K562 (cell line): ENCODE results near the gene FAM83D. TPM values are rescaled to one million over a fixed set of nuclear protein-coding genes. Genes with fewer than 3 reads are reported as not detected.

Source experiments
- FOSL1 ChIP-seq: fragments of 200-800 bp; sonication (Bioruptor generic); conservative IDR thresholded peaks from 2 replicates; pipeline ENCODE4 v1.6.1; 2016; ENCODE audit warnings: missing genetic modification characterization, missing compliant biosample characterization
- FOXJ2 ChIP-seq: fragments of 200-800 bp; sonication (Bioruptor generic); IDR thresholded peaks from 2 replicates; pipeline ENCODE4 v1.6.1; 2016; ENCODE audit warnings: missing genetic modification characterization, missing compliant biosample characterization
- GATAD2B ChIP-seq: fragments of 450-650 bp; IDR thresholded peaks from 2 replicates; pipeline ENCODE4 v1.6.1; 2017; ENCODE audit warnings: mild to moderate bottlenecking, borderline replicate concordance
- HMG20B ChIP-seq: fragments of 250-450 bp; sonication (Bioruptor Pico); IDR thresholded peaks from 2 replicates; pipeline ENCODE4 v1.5.0; 2021; ENCODE audit warnings: mild to moderate bottlenecking
- NFE2 ChIP-seq: IDR thresholded peaks from 2 replicates; pipeline ENCODE4 v1.6.1; 2014; ENCODE audit warnings: antibody characterized with exemption, low read depth
- NRF1 ChIP-seq, 2 experiments: fragments of 450-650 bp; IDR thresholded peaks in 1 of 2; conservative IDR thresholded peaks in 1 of 2; 2 replicates each; pipeline ENCODE4 v1.6.1; 2014; ENCODE audit warnings: mild to moderate bottlenecking in 2 of 2
- RBM39 ChIP-seq: fragments of 200-400 bp; formaldehyde crosslinking; optimal IDR thresholded peaks from 2 replicates; pipeline ENCODE3; 2018; ENCODE audit warnings: low read depth, low read length
- SRSF9 ChIP-seq: fragments of 200-400 bp; formaldehyde crosslinking; IDR thresholded peaks from 2 replicates; pipeline ENCODE4 v1.6.1; 2017; ENCODE audit warnings: low read depth, low read length, borderline replicate concordance
- STAT5B ChIP-seq: fragments of 250-450 bp; sonication (Bioruptor Pico); IDR thresholded peaks from 2 replicates; pipeline ENCODE4 v1.8.0; 2021; ENCODE audit warnings: mild to moderate bottlenecking, inconsistent platforms
- TAL1 ChIP-seq: fragments of 450-650 bp; IDR thresholded peaks from 2 replicates; pipeline ENCODE4 v1.6.1; 2016; ENCODE audit warnings: mild to moderate bottlenecking
- ZNF239 ChIP-seq: fragments of 250-450 bp; sonication (Bioruptor Pico); IDR thresholded peaks from 2 replicates; pipeline ENCODE4 v1.4.0; 2020; ENCODE audit warnings: mild to moderate bottlenecking
- ZNF282 ChIP-seq: sonication (generic); formaldehyde crosslinking; IDR thresholded peaks from 2 replicates; pipeline ENCODE4 v1.8.1; 2023; ENCODE audit warnings: missing genetic modification reagents
- ZNF41 ChIP-seq: fragments of 250-450 bp; sonication (Bioruptor Pico); conservative IDR thresholded peaks from 2 replicates; pipeline ENCODE4 v1.4.0; 2020; ENCODE audit warnings: mild to moderate bottlenecking
- ZNF583 ChIP-seq: fragments of 250-450 bp; sonication (Bioruptor Pico); IDR thresholded peaks from 2 replicates; pipeline ENCODE4 v1.4.0; 2020
- ZNF76 ChIP-seq: fragments of 250-450 bp; sonication (Bioruptor Pico); IDR thresholded peaks from 2 replicates; pipeline ENCODE4 v1.4.0; 2020; ENCODE audit warnings: mild to moderate bottlenecking, moderate library complexity, borderline replicate concordance
- polyA plus RNA-seq, 8 experiments: library from polyadenylated mRNA; depleted of rRNA in 4 of 8; stranded (reverse) in 5 of 8; unstranded in 3 of 8; fragments of >200 nt; fragmentation: Nextera tagmentation in 2 of 8; fragmentation: Illumina TruSeq in 1 of 8; extraction: Ambion mirVana in 2 of 8; extraction: Trizol in 1 of 8; gene quantifications; 2 replicates each; pipeline versions ENCODE4 v1.2.1 to v1.2.3, GENCODE V29; 2011 to 2014; ENCODE audit warnings: inconsistent platforms in 1 of 8, missing spikeins in 1 of 8
- total RNA-seq, 7 experiments: library from RNA; depleted of rRNA in 6 of 7; stranded (reverse); fragments of >200 nt in 6 of 7; fragmentation: Illumina TruSeq in 2 of 7; extraction: Trizol in 2 of 7; gene quantifications; 2 replicates each; pipeline versions ENCODE4 v1.2.1 to v1.2.3, GENCODE V29; 2011 to 2021; ENCODE audit warnings: low replicate concordance in 1 of 7
- TF ChIP-seq, protein P1 (sequence below): sonication (generic); formaldehyde crosslinking; IDR thresholded peaks from 2 replicates; pipeline ENCODE4 v1.8.0; 2022; ENCODE audit warnings: missing genetic modification reagents, mild to moderate bottlenecking, borderline replicate concordance
- TF ChIP-seq, protein P2 (sequence below): fragments of 450-650 bp; formaldehyde crosslinking; conservative IDR thresholded peaks from 2 replicates; pipeline ENCODE4 v1.4.0; 2022; ENCODE audit warnings: mild to moderate bottlenecking, missing genetic modification characterization
- TF ChIP-seq, protein P3 (sequence below): fragments of 450-650 bp; IDR thresholded peaks from 2 replicates; pipeline ENCODE4 v1.6.1; 2016; ENCODE audit warnings: low read depth

FAM83D gene
- total and polyA plus RNA-seq, 9 of the 15 experiments (the other 6 are each of a cell fraction or from before 2014, with no cell fraction given), result 8.2 to 66.1 (median 43.5) TPM

DNA sequence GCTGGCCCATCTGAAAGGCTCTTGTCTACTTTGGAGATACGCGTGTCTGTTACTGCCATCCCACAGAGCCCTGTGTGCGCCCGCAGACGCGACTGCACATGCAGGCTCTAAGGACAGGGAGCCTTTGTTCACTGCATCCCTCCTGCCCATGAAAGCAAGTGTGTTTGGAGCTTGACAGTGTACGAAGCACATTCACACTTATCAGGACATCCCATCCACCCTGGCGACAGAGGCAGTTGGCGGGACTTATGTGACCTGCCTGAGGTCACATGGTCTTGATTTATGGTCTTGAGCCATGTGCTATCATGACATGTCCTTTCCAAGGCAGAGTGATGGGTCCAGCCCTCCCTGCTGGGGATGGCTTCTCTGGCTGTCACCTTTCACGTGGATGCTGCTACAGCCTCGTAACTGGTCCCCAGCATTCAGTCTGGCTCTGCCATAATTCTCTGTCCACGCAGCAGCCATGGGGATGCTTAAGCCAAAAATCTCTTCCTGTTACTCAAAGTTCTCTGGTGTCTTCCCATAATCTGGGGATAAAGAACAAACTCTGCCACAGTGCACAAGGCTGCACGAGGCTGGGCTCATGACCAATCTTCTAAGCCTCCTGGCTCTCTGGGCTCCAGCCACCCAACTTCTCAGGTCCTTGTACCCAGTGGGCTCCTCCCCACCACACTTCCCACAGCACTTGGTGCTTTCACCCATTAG, 36.3 kb upstream of the FAM83D start (continued):
- TF ChIP-seq, protein P1, sequence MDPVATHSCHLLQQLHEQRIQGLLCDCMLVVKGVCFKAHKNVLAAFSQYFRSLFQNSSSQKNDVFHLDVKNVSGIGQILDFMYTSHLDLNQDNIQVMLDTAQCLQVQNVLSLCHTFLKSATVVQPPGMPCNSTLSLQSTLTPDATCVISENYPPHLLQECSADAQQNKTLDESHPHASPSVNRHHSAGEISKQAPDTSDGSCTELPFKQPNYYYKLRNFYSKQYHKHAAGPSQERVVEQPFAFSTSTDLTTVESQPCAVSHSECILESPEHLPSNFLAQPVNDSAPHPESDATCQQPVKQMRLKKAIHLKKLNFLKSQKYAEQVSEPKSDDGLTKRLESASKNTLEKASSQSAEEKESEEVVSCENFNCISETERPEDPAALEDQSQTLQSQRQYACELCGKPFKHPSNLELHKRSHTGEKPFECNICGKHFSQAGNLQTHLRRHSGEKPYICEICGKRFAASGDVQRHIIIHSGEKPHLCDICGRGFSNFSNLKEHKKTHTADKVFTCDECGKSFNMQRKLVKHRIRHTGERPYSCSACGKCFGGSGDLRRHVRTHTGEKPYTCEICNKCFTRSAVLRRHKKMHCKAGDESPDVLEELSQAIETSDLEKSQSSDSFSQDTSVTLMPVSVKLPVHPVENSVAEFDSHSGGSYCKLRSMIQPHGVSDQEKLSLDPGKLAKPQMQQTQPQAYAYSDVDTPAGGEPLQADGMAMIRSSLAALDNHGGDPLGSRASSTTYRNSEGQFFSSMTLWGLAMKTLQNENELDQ (CRISPR knock-in tag), result no peak
- TF ChIP-seq, protein P2, sequence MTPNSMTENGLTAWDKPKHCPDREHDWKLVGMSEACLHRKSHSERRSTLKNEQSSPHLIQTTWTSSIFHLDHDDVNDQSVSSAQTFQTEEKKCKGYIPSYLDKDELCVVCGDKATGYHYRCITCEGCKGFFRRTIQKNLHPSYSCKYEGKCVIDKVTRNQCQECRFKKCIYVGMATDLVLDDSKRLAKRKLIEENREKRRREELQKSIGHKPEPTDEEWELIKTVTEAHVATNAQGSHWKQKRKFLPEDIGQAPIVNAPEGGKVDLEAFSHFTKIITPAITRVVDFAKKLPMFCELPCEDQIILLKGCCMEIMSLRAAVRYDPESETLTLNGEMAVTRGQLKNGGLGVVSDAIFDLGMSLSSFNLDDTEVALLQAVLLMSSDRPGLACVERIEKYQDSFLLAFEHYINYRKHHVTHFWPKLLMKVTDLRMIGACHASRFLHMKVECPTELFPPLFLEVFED, result no peak
- TF ChIP-seq GATAD2B (no peak), FOSL1 (tag) (0 out of 2 replicates have a peak, but pooled peaks have one; percentile 19), NRF1 (conservative IDR thresholded peaks at IDR 0.05 in 1 of 2, IDR thresholded peaks at IDR 0.05 in 1 of 2) (peak in 1 of 2 experiments; percentile 23; a peak in 1 of 4 replicates), RBM39 (no peak), ZNF41 (CRISPR knock-in tag) (no peak), ZNF583 (CRISPR knock-in tag) (0 out of 2 replicates have a peak, but pooled peaks have one; percentile 54), ZNF282 (CRISPR knock-in tag) (no peak), STAT5B (CRISPR knock-in tag) (no peak), ZNF76 (0 out of 2 replicates have a peak, but pooled peaks have one; percentile 37), SRSF9 (no peak), TAL1 (no peak), FOXJ2 (tag) (no peak), NFE2 (no peak), HMG20B (no peak), ZNF239 (CRISPR knock-in tag) (no peak)
- TF ChIP-seq, protein P3, sequence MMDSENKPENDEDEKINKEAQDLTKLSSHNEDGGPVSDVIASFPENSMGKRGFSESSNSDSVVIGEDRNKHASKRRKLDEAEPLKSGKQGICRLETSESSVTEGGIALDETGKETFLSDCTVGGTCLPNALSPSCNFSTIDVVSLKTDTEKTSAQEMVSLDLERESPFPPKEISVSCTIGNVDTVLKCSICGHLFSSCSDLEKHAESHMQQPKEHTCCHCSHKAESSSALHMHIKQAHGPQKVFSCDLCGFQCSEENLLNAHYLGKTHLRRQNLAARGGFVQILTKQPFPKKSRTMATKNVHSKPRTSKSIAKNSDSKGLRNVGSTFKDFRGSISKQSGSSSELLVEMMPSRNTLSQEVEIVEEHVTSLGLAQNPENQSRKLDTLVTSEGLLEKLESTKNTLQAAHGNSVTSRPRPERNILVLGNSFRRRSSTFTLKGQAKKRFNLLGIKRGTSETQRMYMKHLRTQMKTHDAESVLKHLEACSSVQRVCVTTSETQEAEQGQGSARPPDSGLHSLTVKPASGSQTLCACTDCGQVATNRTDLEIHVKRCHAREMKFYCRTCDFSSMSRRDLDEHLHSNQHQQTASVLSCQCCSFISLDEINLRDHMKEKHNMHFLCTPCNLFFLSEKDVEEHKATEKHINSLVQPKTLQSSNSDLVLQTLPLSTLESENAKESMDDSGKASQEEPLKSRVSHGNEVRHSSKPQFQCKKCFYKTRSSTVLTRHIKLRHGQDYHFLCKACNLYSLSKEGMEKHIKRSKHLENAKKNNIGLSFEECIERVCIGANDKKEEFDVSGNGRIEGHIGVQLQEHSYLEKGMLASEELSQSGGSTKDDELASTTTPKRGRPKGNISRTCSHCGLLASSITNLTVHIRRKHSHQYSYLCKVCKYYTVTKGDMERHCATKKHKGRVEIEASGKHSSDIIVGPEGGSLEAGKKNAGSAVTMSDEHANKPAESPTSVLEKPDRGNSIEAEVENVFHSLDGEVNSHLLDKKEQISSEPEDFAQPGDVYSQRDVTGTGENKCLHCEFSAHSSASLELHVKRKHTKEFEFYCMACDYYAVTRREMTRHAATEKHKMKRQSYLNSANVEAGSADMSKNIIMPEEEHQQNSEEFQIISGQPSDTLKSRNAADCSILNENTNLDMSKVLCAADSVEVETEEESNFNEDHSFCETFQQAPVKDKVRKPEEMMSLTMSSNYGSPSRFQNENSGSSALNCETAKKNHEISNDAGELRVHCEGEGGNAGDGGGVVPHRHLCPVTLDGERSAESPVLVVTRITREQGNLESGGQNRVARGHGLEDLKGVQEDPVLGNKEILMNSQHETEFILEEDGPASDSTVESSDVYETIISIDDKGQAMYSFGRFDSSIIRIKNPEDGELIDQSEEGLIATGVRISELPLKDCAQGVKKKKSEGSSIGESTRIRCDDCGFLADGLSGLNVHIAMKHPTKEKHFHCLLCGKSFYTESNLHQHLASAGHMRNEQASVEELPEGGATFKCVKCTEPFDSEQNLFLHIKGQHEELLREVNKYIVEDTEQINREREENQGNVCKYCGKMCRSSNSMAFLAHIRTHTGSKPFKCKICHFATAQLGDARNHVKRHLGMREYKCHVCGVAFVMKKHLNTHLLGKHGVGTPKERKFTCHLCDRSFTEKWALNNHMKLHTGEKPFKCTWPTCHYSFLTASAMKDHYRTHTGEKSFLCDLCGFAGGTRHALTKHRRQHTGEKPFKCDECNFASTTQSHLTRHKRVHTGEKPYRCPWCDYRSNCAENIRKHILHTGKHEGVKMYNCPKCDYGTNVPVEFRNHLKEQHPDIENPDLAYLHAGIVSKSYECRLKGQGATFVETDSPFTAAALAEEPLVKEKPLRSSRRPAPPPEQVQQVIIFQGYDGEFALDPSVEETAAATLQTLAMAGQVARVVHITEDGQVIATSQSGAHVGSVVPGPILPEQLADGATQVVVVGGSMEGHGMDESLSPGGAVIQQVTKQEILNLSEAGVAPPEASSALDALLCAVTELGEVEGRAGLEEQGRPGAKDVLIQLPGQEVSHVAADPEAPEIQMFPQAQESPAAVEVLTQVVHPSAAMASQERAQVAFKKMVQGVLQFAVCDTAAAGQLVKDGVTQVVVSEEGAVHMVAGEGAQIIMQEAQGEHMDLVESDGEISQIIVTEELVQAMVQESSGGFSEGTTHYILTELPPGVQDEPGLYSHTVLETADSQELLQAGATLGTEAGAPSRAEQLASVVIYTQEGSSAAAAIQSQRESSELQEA, result no peak
